Small intestine (tissue), 7 donors: ENCODE results near the gene TRIM13. TPM values are rescaled to one million over a fixed set of nuclear protein-coding genes. Genes with fewer than 3 reads are reported as not detected.

ENCODE experiments used
- DNase-seq, 2 donors: peaks; one replicate each; pipeline versions ENCODE4 v3.0.0 to v3.0.0-alpha.2; 2013
- FAIRE-seq: peaks from 2 replicates; lab custom pipeline; 2012; peaks lifted over from hg19 to GRCh38; lab: Jason Lieb, UNC
- H3K27ac ChIP-seq, 3 donors: one replicate each; pipeline ENCODE4 v1.5.1; 2013; ENCODE audit warnings: low read length in 2 of 3, mild to moderate bottlenecking in 2 of 3, control low read depth in 1 of 3, inconsistent platforms in 1 of 3, low read depth in 1 of 3, moderate library complexity in 1 of 3
- H3K27me3 ChIP-seq, 3 donors: one replicate each; pipeline ENCODE4 v1.6.1; 2013; ENCODE audit warnings: low read length in 3 of 3, inconsistent platforms in 1 of 3; ENCODE audit not compliant: control insufficient read depth in 3 of 3, insufficient read depth in 3 of 3
- H3K36me3 ChIP-seq, 3 donors: one replicate each; pipeline ENCODE4 v1.6.1; 2013; ENCODE audit warnings: low read length in 3 of 3, inconsistent platforms in 1 of 3, low read depth in 1 of 3, mild to moderate bottlenecking in 1 of 3, moderate library complexity in 1 of 3; ENCODE audit not compliant: control insufficient read depth in 3 of 3, insufficient read depth in 2 of 3
- H3K4me1 ChIP-seq, 3 donors: one replicate each; pipeline ENCODE4 v1.6.1; 2013; ENCODE audit warnings: low read length in 2 of 3, inconsistent platforms in 1 of 3, low read depth in 1 of 3, mild to moderate bottlenecking in 1 of 3, moderate library complexity in 1 of 3; ENCODE audit not compliant: control insufficient read depth in 3 of 3, insufficient read depth in 2 of 3
- H3K4me3 ChIP-seq, 3 donors: one replicate each; pipeline ENCODE4 v1.5.1; 2013; ENCODE audit warnings: low read length in 3 of 3, control low read depth in 1 of 3, inconsistent platforms in 1 of 3, low read depth in 1 of 3, mild to moderate bottlenecking in 1 of 3, moderate library complexity in 1 of 3
- H3K9me3 ChIP-seq, 2 donors: one replicate each; pipeline ENCODE4 v1.6.1; 2013; ENCODE audit warnings: low read depth in 1 of 2, low read length in 1 of 2; ENCODE audit not compliant: control insufficient read depth in 2 of 2, insufficient read depth in 1 of 2
- WGBS, 3 donors: extraction: QIAGEN DNeasy Blood & Tissue Kit; methylation state at CpG; one replicate each; pipeline ENCODE4 v1.1.7; 2013; 5-methylcytosine and 5-hydroxymethylcytosine counted together
- polyA plus RNA-seq, 4 donors: library from polyadenylated mRNA; stranded (reverse) in 3 of 4; unstranded in 1 of 4; fragments of 200-250 nt in 3 of 4; fragments of 120-200 nt in 1 of 4; gene quantifications; one replicate each; pipeline versions ENCODE4 v1.2.1 to v1.2.3, GENCODE V29; 2013
- donor health status: healthy with polysubstance abuse.
- donor health status: control.
- donor health status: control.
- donor health status: Bipolar disorder and iron deficiency.
- donor health status: healthy.

The TRIM13 gene
- polyA plus RNA-seq, 4 donors: 9.2 to 31.5 (median 10.9) TPM

DNA sequence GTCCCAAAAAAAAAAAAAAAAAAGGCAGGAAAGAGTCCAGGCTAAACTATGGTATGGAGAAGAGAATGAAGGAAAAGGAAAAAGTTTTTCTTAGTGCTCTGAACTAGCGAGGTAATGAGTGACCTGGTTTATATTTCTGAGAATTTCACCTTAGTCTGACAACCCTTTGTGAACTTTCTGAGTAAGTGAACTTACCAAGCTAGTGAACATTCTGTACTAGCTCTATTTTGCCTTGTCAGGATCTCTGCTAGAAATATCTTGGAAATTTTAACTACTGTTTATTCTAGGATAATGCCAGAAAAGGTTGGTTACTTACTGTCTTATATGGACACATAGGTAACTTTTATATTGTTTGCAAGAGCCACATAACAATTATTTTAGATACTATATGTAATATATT lies 4.4 kb downstream of the TRIM13 start:
- 62 to 86% (median 76%) methylated on average over 1 of the region's 1 CpG for WGBS, 3 donors
- peaks cover 2 to 15% (median 7%) of the 10 kb centered on the region in 3 donors for H3K4me1 ChIP-seq
- H3K9me3 ChIP-seq: no peaks in the 10 kb centered on the region
- H3K27me3 ChIP-seq: no peaks in the 10 kb centered on the region
- DNase-seq (peak in 1 of 2 donors; percentile 19), FAIRE-seq (no peak)
- peak overlapping the region in 1 of 3 donors; percentile 5 for H3K27ac ChIP-seq
- H3K36me3 ChIP-seq: peaks cover 0 to 28% (median 3%) of the 10 kb centered on the region in 3 donors
- no peak overlapping the region for H3K4me3 ChIP-seq

- no peak for FAIRE-seq
- no peaks in the 10 kb centered on the region for H3K27me3 ChIP-seq
- peak in 1 of 2 donors; percentile 43 for DNase-seq
- H3K4me3 ChIP-seq: no peak overlapping the region
- H3K27ac ChIP-seq: no peak overlapping the region
- WGBS, 3 donors: 73 to 90% (median 83%) methylated on average over 7 of the region's 7 CpGs
- peaks cover 0 to 2% of the 10 kb centered on the region in 2 donors for H3K9me3 ChIP-seq
- peaks cover 1 to 39% (median 5%) of the 10 kb centered on the region in 3 donors for H3K36me3 ChIP-seq
- H3K4me1 ChIP-seq: no peaks in the 10 kb centered on the region
Observed at GRCh38 chr13:50006426-50007135, 9.7 kb downstream of the TRIM13 start.

DNA sequence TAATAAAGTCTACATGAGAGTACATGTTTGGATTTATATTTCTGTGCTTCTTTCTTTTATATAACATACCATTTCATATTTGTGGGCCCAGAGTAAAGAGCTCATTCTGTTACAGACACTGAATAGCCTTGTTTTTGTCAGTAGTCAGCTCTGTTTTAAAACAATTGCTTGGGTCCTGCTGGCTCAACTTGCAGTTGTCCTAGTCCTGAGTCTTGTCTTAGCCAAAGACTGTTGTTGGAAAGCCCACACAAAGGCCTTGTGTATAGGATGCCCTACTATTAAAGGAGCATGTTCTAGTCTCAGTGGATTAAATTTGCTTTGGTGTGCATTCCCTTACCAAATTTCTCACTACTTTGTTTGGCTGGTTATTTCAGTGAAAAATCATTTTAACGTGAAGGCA lies 14.6 kb downstream of the TRIM13 start:
- WGBS, 3 donors: 92 to 100% (median 97%) methylated on average over 1 of the region's 1 CpG
- Histone ChIP-seq H3K27ac (no peak overlapping the region), H3K9me3 (peaks cover 0 to 2% of the 10 kb centered on the region in 2 donors), H3K4me1 (no peaks in the 10 kb centered on the region), H3K27me3 (no peaks in the 10 kb centered on the region), H3K36me3 (peaks cover 5 to 30% (median 8%) of the 10 kb centered on the region in 3 donors), H3K4me3 (no peak overlapping the region)
- FAIRE-seq (no peak), DNase-seq (no peak)

- H3K4me1 ChIP-seq: no peaks in the 10 kb centered on the region
- H3K4me3 ChIP-seq: no peak overlapping the region
- no peak for FAIRE-seq
- H3K27ac ChIP-seq: no peak overlapping the region
- no peak for DNase-seq
- peaks cover 5 to 26% (median 8%) of the 10 kb centered on the region in 3 donors for H3K36me3 ChIP-seq
- WGBS, 3 donors: 93 to 95% (median 93%) methylated on average over 6 of the region's 6 CpGs
- H3K27me3 ChIP-seq: no peaks in the 10 kb centered on the region
- peaks cover 0 to 2% of the 10 kb centered on the region in 2 donors for H3K9me3 ChIP-seq
Observed at GRCh38 chr13:50012396-50013169, 15.7 kb downstream of the TRIM13 start.

DNA sequence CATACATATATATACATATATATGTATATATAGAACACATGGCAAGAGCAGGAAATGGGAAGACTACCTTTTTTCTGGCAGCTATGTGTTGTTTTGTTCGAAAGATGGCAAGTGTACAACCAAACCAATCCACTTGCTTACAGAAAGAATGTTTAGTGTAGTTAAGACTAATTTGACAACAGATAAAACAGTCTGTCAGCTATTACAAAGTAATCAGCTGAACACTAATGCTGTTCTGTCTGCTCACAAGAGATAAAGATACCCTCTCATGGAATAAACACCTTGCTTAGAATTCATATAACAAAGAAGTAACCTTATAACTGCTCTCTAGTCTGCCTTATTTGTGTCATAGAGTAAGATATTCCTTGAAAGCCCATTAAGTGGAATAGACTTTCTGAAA lies 17.5 kb downstream of the TRIM13 start:
- H3K4me1 ChIP-seq: no peaks in the 10 kb centered on the region
- H3K4me3 ChIP-seq: no peak overlapping the region
- no peaks in the 10 kb centered on the region for H3K27me3 ChIP-seq
- H3K36me3 ChIP-seq: peaks cover 6 to 20% (median 8%) of the 10 kb centered on the region in 3 donors
- 88 to 100% (median 94%) methylated on average over 1 of the region's 1 CpG for WGBS, 3 donors
- DNase-seq: no peak
- H3K9me3 ChIP-seq: no peaks in the 10 kb centered on the region
- H3K27ac ChIP-seq: no peak overlapping the region
- FAIRE-seq: no peak

DNA sequence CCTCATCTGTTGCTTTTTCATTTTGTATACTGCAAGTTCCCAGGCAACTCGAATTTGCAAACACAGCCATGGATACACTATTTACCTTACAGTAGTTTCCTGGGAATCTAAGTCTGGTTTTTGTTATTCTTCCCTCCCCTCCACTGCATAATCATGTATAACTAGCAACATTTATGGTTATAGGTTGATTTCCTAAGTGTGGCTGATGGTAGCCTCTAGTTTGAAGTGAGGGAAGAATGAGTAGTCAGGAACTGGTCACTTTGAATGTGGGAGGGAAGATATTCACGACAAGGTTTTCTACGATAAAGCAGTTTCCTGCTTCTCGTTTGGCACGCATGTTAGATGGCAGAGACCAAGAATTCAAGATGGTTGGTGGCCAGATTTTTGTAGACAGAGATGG lies 18.4 kb downstream of the TRIM13 start, which contains the start of gene KCNRG:
Gene KCNRG, plus strand, starts transcription at position 187 of the 400 bp plus-strand sequence. Its CDS starts 50 bp downstream, at position 237.
- Histone ChIP-seq H3K36me3 (peaks cover 8 to 17% (median 9%) of the 10 kb centered on the region in 3 donors), H3K27me3 (no peaks in the 10 kb centered on the region), H3K4me1 (no peaks in the 10 kb centered on the region), H3K4me3 (no peak within 1 kb of the TSS), H3K27ac (peak within 1 kb of the TSS in 1 of 3 donors; percentile 8), H3K9me3 (no peaks in the 10 kb centered on the region)
- WGBS, 3 donors: 63 to 83% (median 81%) methylated on average over 5 of the region's 5 CpGs
- FAIRE-seq (no peak), DNase-seq (peak in 1 of 2 donors; percentile 26)

DNA sequence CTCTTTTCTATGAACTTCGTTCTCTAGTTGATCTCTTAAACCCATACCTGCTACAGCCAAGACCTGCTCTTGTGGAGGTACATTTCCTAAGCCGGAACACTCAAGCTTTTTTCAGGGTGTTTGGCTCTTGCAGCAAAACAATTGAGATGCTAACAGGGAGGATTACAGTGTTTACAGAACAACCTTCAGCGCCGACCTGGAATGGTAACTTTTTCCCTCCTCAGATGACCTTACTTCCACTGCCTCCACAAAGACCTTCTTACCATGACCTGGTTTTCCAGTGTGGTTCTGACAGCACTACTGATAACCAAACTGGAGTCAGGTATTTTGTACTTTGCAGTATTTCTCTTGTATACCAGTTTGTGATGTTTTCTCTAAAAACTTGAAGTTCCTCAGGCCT lies 18.9 kb downstream of the TRIM13 start:
- FAIRE-seq: no peak
- H3K27ac ChIP-seq: no peak overlapping the region
- H3K4me1 ChIP-seq: no peaks in the 10 kb centered on the region
- DNase-seq: no peak
- H3K27me3 ChIP-seq: no peaks in the 10 kb centered on the region
- no peak overlapping the region for H3K4me3 ChIP-seq
- H3K9me3 ChIP-seq: no peaks in the 10 kb centered on the region
- 72 to 92% (median 88%) methylated on average over 4 of the region's 4 CpGs for WGBS, 3 donors
- H3K36me3 ChIP-seq: peaks cover 8 to 19% (median 9%) of the 10 kb centered on the region in 3 donors

GRCh38 chr13:50016444-50016843 lies 19.6 kb downstream of the TRIM13 start:
- peaks cover 7 to 26% (median 9%) of the 10 kb centered on the region in 3 donors for H3K36me3 ChIP-seq
- WGBS, 3 donors: 79 to 91% (median 83%) methylated on average over 2 of the region's 2 CpGs
- no peaks in the 10 kb centered on the region for H3K27me3 ChIP-seq
- no peak overlapping the region for H3K27ac ChIP-seq
- H3K4me1 ChIP-seq: no peaks in the 10 kb centered on the region
- FAIRE-seq: no peak
- no peak for DNase-seq
- H3K9me3 ChIP-seq: no peaks in the 10 kb centered on the region
- no peak overlapping the region for H3K4me3 ChIP-seq
